Femur (tissue), 1 donor: ENCODE data around the gene UBE2G1.

Source experiments
- DNase-seq: peaks from one replicate; pipeline ENCODE4 v3.0.0-alpha.2; 2017

Gene UBE2G1

DNA sequence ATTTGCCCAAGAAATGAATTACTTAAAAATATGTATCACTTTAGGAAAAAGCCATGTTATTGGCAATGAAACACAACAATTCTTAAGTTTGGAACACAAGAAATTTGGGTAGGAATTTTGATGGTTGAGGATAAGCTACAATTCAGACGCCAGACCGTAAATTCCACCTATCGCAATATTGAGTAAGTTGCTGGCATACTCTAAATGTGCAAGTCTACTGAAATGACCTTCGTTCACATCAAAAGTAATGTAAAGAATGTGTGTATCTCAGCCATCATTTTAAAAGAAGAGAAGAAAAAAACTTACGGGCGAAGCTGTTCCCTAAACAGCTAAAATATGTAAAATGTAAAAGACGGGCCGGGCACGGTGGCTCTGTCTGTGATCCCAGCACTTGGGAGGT lies 33.4 kb downstream of the UBE2G1 start:
- DNase-seq = no peak

GRCh38 chr17:4332296-4332970 lies 34.0 kb downstream of the UBE2G1 start:
- no peak for DNase-seq

DNA sequence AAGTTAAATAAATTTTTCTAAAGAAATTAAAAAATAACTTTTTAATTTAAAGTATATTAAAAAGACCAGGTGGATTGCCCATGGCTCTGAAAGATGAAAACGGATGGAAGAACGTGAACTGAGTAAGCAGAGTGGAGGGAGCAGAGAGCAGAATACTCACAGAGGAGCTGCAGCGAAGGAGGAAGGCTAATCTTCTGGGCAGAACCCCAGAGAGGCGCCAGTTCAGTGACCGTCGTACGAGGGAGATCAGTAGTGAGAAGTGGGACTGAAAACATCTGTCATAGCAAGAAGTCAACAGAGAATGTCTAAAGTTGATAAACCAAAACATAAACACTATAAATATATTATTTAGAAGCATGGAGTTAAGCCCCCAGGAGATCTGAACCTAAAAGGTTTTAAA lies 34.9 kb downstream of the UBE2G1 start:
- no peak for DNase-seq

GRCh38 chr17:4329838-4330237 lies 36.6 kb downstream of the UBE2G1 start:
- no peak for DNase-seq

DNA sequence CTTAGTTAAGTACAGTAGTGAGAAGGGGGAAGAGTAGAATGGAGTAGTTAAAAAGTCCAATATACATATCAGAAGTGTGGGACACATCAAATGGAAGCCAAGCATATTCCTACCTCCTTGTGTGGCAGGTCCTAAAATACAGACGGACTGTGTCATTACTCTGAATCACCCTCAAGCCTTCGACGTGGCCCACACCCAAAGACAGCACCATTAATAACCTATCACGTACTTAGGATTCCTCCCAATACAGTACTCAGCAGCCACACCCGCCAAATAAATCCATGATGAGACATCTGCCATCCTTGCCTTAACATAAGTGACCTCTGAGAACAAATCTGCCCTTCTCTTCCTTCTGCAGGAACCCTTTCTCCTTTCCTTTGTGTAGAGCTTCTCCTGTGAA lies 38.9 kb downstream of the UBE2G1 start:
- DNase-seq = no peak

DNA sequence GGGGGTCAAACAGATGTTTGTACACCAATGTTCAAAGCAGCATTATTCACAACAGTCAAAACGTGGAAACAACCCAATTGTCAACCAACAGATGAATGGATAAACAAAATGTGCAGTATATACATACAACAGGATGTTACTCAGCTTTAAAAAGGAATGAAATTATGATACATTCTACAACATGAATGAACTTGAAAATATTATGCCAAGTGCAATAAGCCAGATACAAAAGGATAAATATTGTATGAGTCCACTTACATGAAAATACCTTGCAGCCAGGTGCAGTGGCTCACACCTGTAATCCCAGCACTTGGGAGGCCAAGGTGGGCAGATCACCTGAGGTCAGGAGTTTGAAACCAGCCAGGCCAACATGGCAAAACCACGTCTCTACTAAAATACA lies 39.9 kb downstream of the UBE2G1 start:
- no peak for DNase-seq

DNA sequence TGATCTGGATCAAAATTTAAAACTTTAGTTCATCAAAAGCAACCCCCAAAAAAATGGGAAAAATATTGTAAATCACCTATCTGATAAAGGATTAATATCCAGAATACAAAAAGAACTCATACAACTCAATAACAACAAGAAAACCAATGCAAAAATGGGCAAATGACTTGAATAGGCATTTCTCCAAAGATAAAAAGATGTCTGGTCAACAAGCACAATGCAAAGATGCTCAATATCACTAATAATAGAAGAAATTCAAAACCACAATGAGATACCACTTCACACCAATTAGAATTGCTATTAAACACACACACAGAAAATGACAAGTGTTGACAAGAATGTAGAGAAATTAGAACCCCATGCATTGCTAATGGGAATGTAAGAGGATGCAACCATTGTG lies 40.4 kb downstream of the UBE2G1 start:
- DNase-seq = no peak

DNA sequence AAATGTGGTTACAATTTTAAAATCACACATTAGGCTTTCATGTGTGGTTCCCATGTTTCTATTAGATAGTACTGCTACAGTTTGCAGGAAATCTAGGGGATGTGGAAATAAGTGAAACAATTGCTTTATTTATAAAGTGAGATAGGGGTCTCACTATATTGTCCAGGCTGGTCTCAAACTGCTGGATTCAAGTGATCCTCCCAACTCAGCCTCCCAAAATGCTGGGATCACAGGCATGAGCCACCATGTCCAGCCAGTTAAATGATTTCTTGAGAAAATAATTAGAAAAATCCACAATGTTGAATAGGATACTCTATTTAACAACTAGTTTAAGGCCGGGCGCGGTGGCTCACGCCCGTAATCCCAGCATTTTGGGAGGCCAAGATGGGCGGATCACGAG lies 42.0 kb downstream of the UBE2G1 start:
- no peak for DNase-seq

- DNase-seq = no peak
Observed at GRCh38 chr17:4319221-4319620, 47.3 kb downstream of the UBE2G1 start.

DNA sequence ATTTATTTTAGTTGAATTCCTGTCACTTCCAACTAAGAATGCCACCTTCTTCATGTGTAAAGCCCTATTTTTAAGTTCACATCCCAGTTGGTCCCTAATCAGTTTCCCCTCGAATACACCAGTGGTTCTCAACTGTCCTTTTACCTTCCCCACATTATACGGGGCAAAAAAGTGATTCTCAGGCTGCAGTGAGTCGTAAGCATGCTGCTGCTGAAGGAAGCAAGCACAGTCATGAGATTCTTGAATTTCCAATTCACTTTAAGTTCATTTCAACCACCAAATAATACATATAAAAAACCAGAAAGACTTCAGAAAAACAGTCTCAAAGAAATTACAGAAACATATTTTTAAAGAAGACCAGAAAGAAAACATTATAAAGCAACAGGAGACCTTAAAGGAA lies 47.9 kb downstream of the UBE2G1 start:
- DNase-seq = no peak

GRCh38 chr17:4318186-4318585 lies 48.3 kb downstream of the UBE2G1 start:
- DNase-seq = no peak

- DNase-seq = no peak
Observed at GRCh38 chr17:4317610-4318009, 48.9 kb downstream of the UBE2G1 start.

GRCh38 chr17:4316648-4317047 lies 49.8 kb downstream of the UBE2G1 start:
- DNase-seq = no peak

DNA sequence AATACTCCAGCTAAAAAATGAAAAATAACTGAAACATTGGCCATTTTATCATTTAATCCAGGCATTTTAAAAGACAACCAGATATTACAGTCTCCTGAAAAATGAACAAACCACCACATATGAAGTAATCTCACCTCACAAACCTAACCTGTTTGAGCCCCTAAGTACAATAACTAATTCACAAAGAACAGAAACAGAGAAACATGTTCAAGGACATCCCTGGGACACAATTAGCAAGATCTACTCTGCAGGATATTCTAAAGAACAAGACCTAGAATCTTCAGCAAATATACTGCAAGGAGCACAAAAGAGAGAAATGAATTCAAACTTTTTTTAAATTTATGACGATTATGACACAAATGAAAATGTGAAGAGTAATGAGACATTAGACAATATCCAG lies 51.9 kb downstream of the UBE2G1 start:
- no peak for DNase-seq

DNA sequence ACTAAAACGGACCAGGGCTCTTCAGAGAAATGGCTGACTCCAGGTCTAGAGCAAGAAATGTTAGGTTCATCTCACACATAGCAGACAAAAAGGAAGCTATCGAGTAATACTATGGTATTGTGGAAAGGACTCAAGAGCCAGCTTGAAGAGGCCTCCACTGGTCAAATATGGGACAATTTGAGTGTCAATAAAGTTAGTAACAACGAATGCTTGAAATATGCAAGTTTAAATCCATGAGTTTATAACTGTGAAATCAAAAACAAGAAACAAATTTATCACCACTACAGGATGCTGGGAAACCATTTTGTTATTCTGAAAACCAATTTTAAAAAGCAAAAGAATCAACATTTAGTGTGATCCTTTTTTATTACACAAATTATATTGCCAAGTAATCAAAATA lies 52.3 kb downstream of the UBE2G1 start:
- DNase-seq = no peak

- DNase-seq = no peak
Observed at GRCh38 chr17:4313221-4314114, 53.0 kb downstream of the UBE2G1 start.

DNA sequence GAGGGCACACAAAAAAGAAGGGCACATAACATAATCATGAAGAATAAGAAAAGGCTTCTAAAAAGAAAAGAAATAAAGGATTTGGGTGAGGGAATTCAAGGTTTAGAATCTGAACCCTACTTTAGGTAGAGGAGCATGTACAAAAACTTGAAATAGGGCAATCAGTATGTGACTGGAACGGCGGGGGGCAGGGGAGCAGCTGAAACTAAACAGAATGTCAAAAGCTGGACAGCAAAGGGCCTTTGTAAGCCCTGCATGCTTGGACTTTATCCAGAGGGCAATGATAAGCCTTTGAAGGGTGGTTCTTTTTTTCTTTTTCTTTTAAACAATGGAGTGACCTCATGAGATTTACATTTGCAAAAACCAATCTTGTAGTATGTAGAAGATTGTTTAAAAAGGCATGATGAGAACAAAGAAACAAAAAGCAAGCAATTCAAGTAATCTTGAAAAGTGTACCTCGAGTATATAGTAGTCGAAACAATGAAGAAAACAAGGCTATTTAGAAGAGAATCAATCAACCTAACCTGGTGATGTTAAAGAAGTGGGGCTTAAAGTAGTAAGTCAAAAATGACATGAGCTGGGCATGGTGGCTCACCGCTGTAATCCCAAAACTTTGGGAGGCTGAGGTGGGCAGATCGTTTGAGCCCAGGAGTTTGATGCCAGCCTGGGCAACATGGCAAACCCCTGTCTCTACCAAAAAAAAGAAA lies 56.0 kb downstream of the UBE2G1 start:
- DNase-seq = no peak

- no peak for DNase-seq
Observed at GRCh38 chr17:4309897-4310296, 56.6 kb downstream of the UBE2G1 start.

GRCh38 chr17:4307179-4307930 lies 59.1 kb downstream of the UBE2G1 start:
- no peak for DNase-seq

DNA sequence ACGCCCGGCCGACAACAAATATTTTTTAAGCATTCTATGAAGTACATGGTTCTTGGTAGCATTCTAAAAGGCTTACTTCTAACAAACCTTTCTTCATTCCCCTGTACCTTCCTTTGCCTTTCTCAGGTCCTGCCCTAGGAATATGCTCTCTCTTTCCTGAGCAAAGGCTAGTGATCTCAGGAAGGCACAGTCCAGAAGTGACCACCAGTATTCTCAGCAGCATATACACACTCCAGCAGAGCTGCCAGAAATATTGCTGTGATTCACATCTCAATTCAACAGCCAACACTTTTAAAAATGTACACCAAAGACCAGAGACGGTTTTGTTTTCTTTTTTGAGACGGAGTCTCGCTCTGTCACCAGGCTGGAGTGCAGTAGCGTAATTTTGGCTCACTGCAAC lies 61.3 kb downstream of the UBE2G1 start:
- DNase-seq = no peak

GRCh38 chr17:4304417-4305027 lies 62.0 kb downstream of the UBE2G1 start:
- no peak for DNase-seq

- no peak for DNase-seq
Observed at GRCh38 chr17:4301066-4301465, 65.4 kb downstream of the UBE2G1 start.

GRCh38 chr17:4297351-4297750 lies 69.1 kb downstream of the UBE2G1 start:
- DNase-seq = no peak
